HCT116 (cell line): ENCODE data around the gene ITGA1. TPM values are rescaled to one million over a fixed set of nuclear protein-coding genes. Genes with fewer than 3 reads are reported as not detected.

Source experiments
- ATAC-seq: fragments of 200-7000 bp; cut with Tn5 transposase; 2 replicates; pipeline ENCODE4 v1.9.1; 2020; ENCODE audit warnings: mild to moderate bottlenecking, moderate library complexity
- BruUV-seq: library from RNA; stranded (reverse); fragments of 400-500 nt; replicated peaks from 2 replicates; lab custom pipeline; 2021; lab: Mats Ljungman, UMichigan
- CTCF ChIA-PET: fragments of 300-600 bp; sonication (Branson Sonifier 250); formaldehyde crosslinking; loops from one replicate; lab custom pipeline; 2021; ENCODE audit warnings: antibody characterized with exemption; lab: Charles Lee
- POLR2A ChIA-PET: fragments of 300-600, 350-600 bp; sonication (Branson Sonifier 250); formaldehyde crosslinking; loops from one replicate; lab custom pipeline; 2021; ENCODE audit warnings: antibody characterized with exemption; lab: Charles Lee
- RAD21 ChIA-PET, 2 experiments: fragments of 300-600 bp; sonication (Branson Sonifier 250); formaldehyde crosslinking; loops; one replicate each; lab custom pipeline; 2023; ENCODE audit warnings: low total read pairs in 2 of 2; ENCODE audit not compliant: uncharacterized antibody in 2 of 2, unreplicated experiment in 2 of 2, low non-redundant PET in 1 of 2; lab: Charles Lee
- DNase-seq: peaks from one replicate; pipeline ENCODE4 v3.0.0-alpha.2; 2010; ENCODE audit warnings: low read depth, low spot score
- H2AFZ ChIP-seq: fragments of 200-600 bp; shearing (Covaris generic), sonication (generic); 2 replicates; pipeline ENCODE4 v1.6.1; 2017; ENCODE audit warnings: low read depth, mixed run types, mixed read lengths, antibody characterized with exemption, low read length; ENCODE audit not compliant: poor library complexity, severe bottlenecking
- H3K27ac ChIP-seq: 2 replicates; pipeline ENCODE4 v1.5.1; 2012; ENCODE audit warnings: low read depth, low read length
- H3K27me3 ChIP-seq: fragments of 200-600 bp; sonication (generic); 2 replicates; pipeline ENCODE4 v1.6.1; 2016; ENCODE audit warnings: mixed run types, low read length, mixed read lengths; ENCODE audit not compliant: insufficient read depth
- H3K36me3 ChIP-seq, 2 experiments: fragments of 200-500 bp in 1 of 2; fragments of 200-600 bp in 1 of 2; sonication (Bioruptor generic) in 1 of 2; sonication (generic) in 1 of 2; 2 replicates each; pipeline versions ENCODE4 v1.5.1 to v1.6.1; 2014 to 2016; ENCODE audit warnings: low read length in 2 of 2, inconsistent platforms in 1 of 2, mixed read lengths in 1 of 2, mixed run types in 1 of 2; ENCODE audit not compliant: insufficient read depth in 2 of 2, control insufficient read depth in 1 of 2
- H3K4me1 ChIP-seq, 2 experiments: fragments of 200-600 bp in 1 of 2; sonication (generic) in 1 of 2; 2 replicates each; pipeline versions ENCODE4 v1.5.1 to v1.6.1; 2012 to 2017; ENCODE audit warnings: low read length in 2 of 2, inconsistent platforms in 1 of 2, mild to moderate bottlenecking in 1 of 2, mixed read lengths in 1 of 2, mixed run types in 1 of 2, moderate library complexity in 1 of 2; ENCODE audit not compliant: insufficient read depth in 2 of 2, control insufficient read depth in 1 of 2
- H3K4me2 ChIP-seq: fragments of 200-600 bp; sonication (generic); 2 replicates; pipeline ENCODE4 v1.6.1; 2017; ENCODE audit warnings: mixed run types, low read length, mixed read lengths
- H3K4me3 ChIP-seq, 2 experiments: fragments of 200-600 bp in 1 of 2; sonication (generic) in 1 of 2; replicated peaks in 1 of 2; 2 replicates each; pipeline ENCODE4 v1.5.1; 2011 to 2016; ENCODE audit warnings: low read length in 2 of 2, control low read depth in 1 of 2, low read depth in 1 of 2, mild to moderate bottlenecking in 1 of 2, mixed read lengths in 1 of 2, mixed run types in 1 of 2
- H3K79me2 ChIP-seq: fragments of 200-600 bp; sonication (generic); 2 replicates; pipeline ENCODE4 v1.6.1; 2017; ENCODE audit warnings: mild to moderate bottlenecking, mixed run types, low read length, moderate library complexity, mixed read lengths; ENCODE audit not compliant: insufficient read depth
- H3K9ac ChIP-seq: fragments of 200-600 bp; sonication (generic); 2 replicates; pipeline ENCODE4 v1.6.1; 2016; ENCODE audit warnings: low read length, mixed read lengths
- H3K9me2 ChIP-seq: fragments of 200-600 bp; sonication (generic), shearing (Covaris generic); 2 replicates; pipeline ENCODE4 v1.6.1; 2017; ENCODE audit warnings: mixed run types, mild to moderate bottlenecking, moderate library complexity; ENCODE audit not compliant: insufficient read depth
- H3K9me3 ChIP-seq, 2 experiments: fragments of 200-500 bp in 1 of 2; fragments of 200-600 bp in 1 of 2; sonication (Bioruptor generic) in 1 of 2; sonication (generic) in 1 of 2; 2 replicates each; pipeline ENCODE4 v1.6.1; 2014 to 2017; ENCODE audit warnings: low read length in 2 of 2, mixed read lengths in 2 of 2, inconsistent platforms in 1 of 2, low read depth in 1 of 2, mild to moderate bottlenecking in 1 of 2, mixed run types in 1 of 2, moderate library complexity in 1 of 2; ENCODE audit not compliant: control insufficient read depth in 1 of 2, insufficient read depth in 1 of 2
- H4K20me1 ChIP-seq: fragments of 200-600 bp; sonication (generic), shearing (Covaris generic); 2 replicates; pipeline ENCODE4 v1.6.1; 2017; ENCODE audit warnings: mixed run types, mild to moderate bottlenecking, moderate library complexity; ENCODE audit not compliant: insufficient read depth
- EGR1 ChIP-seq: IDR thresholded peaks from 2 replicates; pipeline ENCODE4 v1.6.1; 2012; ENCODE audit warnings: low read depth
- FOSL1 ChIP-seq: IDR thresholded peaks from 2 replicates; pipeline ENCODE4 v1.6.1; 2012; ENCODE audit warnings: low read depth
- JUND ChIP-seq: IDR thresholded peaks from 2 replicates; pipeline ENCODE4 v1.6.1; 2012
- POLR2A ChIP-seq: IDR thresholded peaks from 2 replicates; pipeline ENCODE4 v1.7.0; 2011; ENCODE audit warnings: borderline replicate concordance; ENCODE audit not compliant: insufficient read depth, insufficient read length; ENCODE audit errors: extremely low read depth
- RAD21 ChIP-seq: IDR thresholded peaks from 2 replicates; pipeline ENCODE4 v1.6.1; 2012; ENCODE audit warnings: low read depth, mild to moderate bottlenecking
- SRF ChIP-seq: IDR thresholded peaks from 2 replicates; pipeline ENCODE4 v1.6.1; 2012; ENCODE audit warnings: low read depth
- YY1 ChIP-seq: IDR thresholded peaks from 2 replicates; pipeline ENCODE4 v1.6.1; 2011; ENCODE audit warnings: low read length, low read depth, moderate library complexity, mild to moderate bottlenecking; ENCODE audit not compliant: insufficient replicate concordance; ENCODE audit errors: extremely low read depth
- ZFX ChIP-seq: fragments of 450-650 bp; IDR thresholded peaks from 2 replicates; pipeline ENCODE4 v1.6.1; 2017
- intact Hi-C: fragments of 100-400 bp; cut with micrococcal nuclease; formaldehyde crosslinking; loops from 2 replicates; pipeline ENCODE4 v1.10.0; 2022
- total RNA-seq: library from RNA; stranded (reverse); gene quantifications from one replicate; pipeline ENCODE4 v1.2.1, GENCODE V29; 2021; ENCODE audit not compliant: unreplicated experiment
- TF ChIP-seq, protein P1 (sequence below): IDR thresholded peaks from 2 replicates; pipeline ENCODE4 v1.6.1; 2011; ENCODE audit warnings: mild to moderate bottlenecking, low read length, moderate library complexity; ENCODE audit not compliant: insufficient replicate concordance; ENCODE audit errors: extremely low read depth
- TF ChIP-seq, protein P2 (sequence below): IDR thresholded peaks from 2 replicates; pipeline ENCODE4 v1.6.1; 2012
- TF ChIP-seq, protein P3 (sequence below), 3 experiments: fragments of 200-600 bp in 1 of 3; sonication (generic) in 1 of 3; IDR thresholded peaks in 2 of 3; conservative IDR thresholded peaks in 1 of 3; 2 replicates each; pipeline ENCODE4 v1.5.1; 2012 to 2017; ENCODE audit warnings: low read depth in 2 of 3, low read length in 2 of 3, antibody characterized with exemption in 1 of 3, borderline replicate concordance in 1 of 3, control low read depth in 1 of 3, mild to moderate bottlenecking in 1 of 3, mixed read lengths in 1 of 3, mixed run types in 1 of 3, moderate library complexity in 1 of 3; ENCODE audit not compliant: insufficient read depth in 1 of 3

ITGA1 gene
- total RNA-seq, 1 experiment from 2014 or later = 1.8 TPM

DNA sequence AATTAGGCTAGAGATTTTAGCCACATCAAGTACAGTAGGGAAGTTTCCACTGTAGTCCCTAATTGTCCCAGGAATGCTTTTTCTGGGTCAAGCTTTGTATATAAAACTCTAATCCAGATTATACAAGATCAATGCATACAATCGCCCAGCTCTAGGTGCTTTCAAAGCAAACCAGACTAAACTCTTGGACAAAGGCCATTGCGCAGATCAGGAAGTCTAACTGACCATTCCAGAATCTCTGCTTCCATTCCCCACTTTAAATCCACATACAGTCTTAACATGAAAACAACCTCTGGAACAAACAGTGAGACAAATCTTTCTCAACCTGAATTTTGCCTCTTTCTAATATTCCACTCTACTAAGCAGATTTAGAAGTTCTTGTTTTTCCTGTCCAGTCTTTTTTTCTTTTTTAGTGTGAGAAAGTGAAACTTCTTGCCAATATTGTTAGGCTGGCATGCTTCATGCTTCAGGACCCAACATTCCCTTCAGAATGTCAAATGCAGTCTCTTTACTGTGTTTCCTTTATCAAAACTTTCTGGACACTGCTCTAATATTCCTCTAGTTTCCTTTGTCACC lies 76.1 kb downstream of the ITGA1 start:
- H3K4me2 ChIP-seq = no peak overlapping the region
- ChIA-PET RAD21 (no interaction called here), CTCF (no interaction called here), POLR2A (no interaction called here)
- H4K20me1 ChIP-seq = no peaks in the 10 kb centered on the region
- TF ChIP-seq, protein P1, sequence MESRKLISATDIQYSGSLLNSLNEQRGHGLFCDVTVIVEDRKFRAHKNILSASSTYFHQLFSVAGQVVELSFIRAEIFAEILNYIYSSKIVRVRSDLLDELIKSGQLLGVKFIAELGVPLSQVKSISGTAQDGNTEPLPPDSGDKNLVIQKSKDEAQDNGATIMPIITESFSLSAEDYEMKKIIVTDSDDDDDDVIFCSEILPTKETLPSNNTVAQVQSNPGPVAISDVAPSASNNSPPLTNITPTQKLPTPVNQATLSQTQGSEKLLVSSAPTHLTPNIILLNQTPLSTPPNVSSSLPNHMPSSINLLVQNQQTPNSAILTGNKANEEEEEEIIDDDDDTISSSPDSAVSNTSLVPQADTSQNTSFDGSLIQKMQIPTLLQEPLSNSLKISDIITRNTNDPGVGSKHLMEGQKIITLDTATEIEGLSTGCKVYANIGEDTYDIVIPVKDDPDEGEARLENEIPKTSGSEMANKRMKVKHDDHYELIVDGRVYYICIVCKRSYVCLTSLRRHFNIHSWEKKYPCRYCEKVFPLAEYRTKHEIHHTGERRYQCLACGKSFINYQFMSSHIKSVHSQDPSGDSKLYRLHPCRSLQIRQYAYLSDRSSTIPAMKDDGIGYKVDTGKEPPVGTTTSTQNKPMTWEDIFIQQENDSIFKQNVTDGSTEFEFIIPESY = no peak
- no peak for TF ChIP-seq YY1
- TF ChIP-seq EGR1 = no peak
- TF ChIP-seq RAD21 = no peak
- TF ChIP-seq SRF = no peak
- no peak for TF ChIP-seq JUND
- no peak for TF ChIP-seq ZFX
- TF ChIP-seq, protein P2, sequence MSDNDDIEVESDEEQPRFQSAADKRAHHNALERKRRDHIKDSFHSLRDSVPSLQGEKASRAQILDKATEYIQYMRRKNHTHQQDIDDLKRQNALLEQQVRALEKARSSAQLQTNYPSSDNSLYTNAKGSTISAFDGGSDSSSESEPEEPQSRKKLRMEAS = no peak
- TF ChIP-seq, protein P3, sequence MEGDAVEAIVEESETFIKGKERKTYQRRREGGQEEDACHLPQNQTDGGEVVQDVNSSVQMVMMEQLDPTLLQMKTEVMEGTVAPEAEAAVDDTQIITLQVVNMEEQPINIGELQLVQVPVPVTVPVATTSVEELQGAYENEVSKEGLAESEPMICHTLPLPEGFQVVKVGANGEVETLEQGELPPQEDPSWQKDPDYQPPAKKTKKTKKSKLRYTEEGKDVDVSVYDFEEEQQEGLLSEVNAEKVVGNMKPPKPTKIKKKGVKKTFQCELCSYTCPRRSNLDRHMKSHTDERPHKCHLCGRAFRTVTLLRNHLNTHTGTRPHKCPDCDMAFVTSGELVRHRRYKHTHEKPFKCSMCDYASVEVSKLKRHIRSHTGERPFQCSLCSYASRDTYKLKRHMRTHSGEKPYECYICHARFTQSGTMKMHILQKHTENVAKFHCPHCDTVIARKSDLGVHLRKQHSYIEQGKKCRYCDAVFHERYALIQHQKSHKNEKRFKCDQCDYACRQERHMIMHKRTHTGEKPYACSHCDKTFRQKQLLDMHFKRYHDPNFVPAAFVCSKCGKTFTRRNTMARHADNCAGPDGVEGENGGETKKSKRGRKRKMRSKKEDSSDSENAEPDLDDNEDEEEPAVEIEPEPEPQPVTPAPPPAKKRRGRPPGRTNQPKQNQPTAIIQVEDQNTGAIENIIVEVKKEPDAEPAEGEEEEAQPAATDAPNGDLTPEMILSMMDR (IDR thresholded peaks at IDR 0.05 in 2 of 3, conservative IDR thresholded peaks at IDR 0.05 in 1 of 3; ENCODE audit: borderline replicate concordance in 1 of 3, insufficient read depth in 1 of 3, low read depth in 2 of 3, low read length in 2 of 3) = no peak
- TF ChIP-seq FOSL1 = no peak
- no peak for TF ChIP-seq POLR2A
- no peaks in the 10 kb centered on the region for H3K9me3 ChIP-seq
- DNase-seq (no peak), ATAC-seq (no peak)
- H3K4me1 ChIP-seq = no peaks in the 10 kb centered on the region
- no peak overlapping the region for H2AFZ ChIP-seq
- H3K27me3 ChIP-seq = no peaks in the 10 kb centered on the region
- H3K9ac ChIP-seq = no peak overlapping the region
- H3K79me2 ChIP-seq = no peaks in the 10 kb centered on the region
- no TSS peak for BruUV-seq
- H3K4me3 ChIP-seq = no peak overlapping the region
- H3K36me3 ChIP-seq = no peaks in the 10 kb centered on the region
- no peaks in the 10 kb centered on the region for H3K9me2 ChIP-seq
- H3K27ac ChIP-seq = no peak overlapping the region
- intact Hi-C loops = no loop called here
